ENCODE results near the gene S100A8. TPM values are rescaled to one million over a fixed set of nuclear protein-coding genes. Genes with fewer than 3 reads are reported as not detected.

S100A8 gene
- total RNA-seq, 4 donors from 2014 or later, result 5.7 to 38.4 (median 19.5) TPM

DNA sequence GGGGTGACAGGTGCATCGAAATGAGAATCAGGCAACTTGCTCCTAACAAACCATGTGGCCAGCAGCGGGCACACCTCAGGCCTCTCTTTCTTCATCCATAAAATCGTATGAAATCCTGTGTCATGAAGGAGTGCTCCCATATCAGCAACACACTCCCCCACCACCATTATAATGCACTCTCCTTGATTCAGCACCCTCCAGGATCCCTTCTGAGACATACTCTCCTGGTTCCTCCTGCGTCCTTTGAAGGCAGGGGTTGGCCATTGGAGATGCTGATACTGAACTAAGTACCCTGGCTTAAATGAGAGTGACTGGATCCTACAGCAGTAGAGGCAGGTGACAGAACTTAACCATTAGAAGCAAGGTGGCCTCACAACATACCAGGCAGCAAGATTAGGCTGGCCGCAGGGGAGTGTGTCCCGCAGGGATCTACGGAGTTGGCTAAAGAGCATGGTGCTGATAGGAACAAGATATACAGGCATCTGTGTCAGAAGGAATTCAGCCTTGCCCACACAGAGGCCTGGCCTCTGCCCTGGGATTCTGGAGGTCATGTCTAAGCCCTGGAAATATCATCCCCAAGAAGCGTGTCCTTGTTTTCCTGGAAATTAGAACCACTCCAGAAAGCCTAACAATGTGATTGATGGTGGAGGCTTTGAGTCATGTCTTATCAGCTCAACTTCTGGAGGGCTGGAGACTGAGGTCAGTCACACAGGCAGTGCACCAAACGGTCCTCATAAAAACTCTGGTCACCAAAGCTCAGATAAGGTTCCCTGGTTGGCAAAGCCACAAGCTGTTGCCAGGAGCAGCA is 42.2 kb upstream of the S100A8 start:
- H3K27ac ChIP-seq, result no peak overlapping the region
- WGBS, result 64% methylated on average over 9 of the region's 9 CpGs
- H3K4me3 ChIP-seq, result no peak overlapping the region
- no peak for DNase-seq (ENCODE audit: low spot score in 2 of 2)
- H3K4me1 ChIP-seq, result no peaks in the 10 kb centered on the region
- no peaks in the 10 kb centered on the region for H3K9me3 ChIP-seq
- no peaks in the 10 kb centered on the region for H3K36me3 ChIP-seq
- TF ChIP-seq POLR2A (IDR thresholded peaks at IDR 0.05) (no peak), POLR2AphosphoS5 (IDR thresholded peaks at IDR 0.05) (no peak)
- TF ChIP-seq, protein P1, sequence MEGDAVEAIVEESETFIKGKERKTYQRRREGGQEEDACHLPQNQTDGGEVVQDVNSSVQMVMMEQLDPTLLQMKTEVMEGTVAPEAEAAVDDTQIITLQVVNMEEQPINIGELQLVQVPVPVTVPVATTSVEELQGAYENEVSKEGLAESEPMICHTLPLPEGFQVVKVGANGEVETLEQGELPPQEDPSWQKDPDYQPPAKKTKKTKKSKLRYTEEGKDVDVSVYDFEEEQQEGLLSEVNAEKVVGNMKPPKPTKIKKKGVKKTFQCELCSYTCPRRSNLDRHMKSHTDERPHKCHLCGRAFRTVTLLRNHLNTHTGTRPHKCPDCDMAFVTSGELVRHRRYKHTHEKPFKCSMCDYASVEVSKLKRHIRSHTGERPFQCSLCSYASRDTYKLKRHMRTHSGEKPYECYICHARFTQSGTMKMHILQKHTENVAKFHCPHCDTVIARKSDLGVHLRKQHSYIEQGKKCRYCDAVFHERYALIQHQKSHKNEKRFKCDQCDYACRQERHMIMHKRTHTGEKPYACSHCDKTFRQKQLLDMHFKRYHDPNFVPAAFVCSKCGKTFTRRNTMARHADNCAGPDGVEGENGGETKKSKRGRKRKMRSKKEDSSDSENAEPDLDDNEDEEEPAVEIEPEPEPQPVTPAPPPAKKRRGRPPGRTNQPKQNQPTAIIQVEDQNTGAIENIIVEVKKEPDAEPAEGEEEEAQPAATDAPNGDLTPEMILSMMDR (IDR thresholded peaks at IDR 0.05), result no peak
- peaks cover 32% of the 10 kb centered on the region for H3K27me3 ChIP-seq

DNA sequence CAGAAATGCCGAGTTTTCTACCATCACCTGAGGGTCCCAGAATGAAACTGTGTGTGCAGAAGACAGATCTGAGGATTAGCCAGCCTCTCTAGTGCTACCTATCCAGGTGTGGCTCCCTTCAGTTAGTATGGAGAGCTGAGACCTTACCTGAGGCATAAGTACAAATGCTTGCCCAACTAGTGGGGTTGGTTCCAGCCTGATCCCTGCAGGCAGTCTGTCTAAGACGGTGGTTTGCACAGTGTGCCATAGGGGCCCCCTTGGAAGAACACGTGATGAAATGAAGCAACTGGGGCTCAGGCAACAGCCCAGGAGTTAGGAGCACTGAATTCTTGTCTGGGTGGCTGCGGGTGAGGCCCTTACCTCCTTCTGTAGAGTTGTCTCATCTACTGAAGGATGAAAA is 41.1 kb upstream of the S100A8 start:
- DNase-seq (ENCODE audit: low spot score in 2 of 2), result no peak
- Histone ChIP-seq H3K4me3 (no peak overlapping the region), H3K27me3 (peaks cover 32% of the 10 kb centered on the region), H3K4me1 (no peaks in the 10 kb centered on the region), H3K9me3 (no peaks in the 10 kb centered on the region), H3K36me3 (no peaks in the 10 kb centered on the region), H3K27ac (no peak overlapping the region)
- 45% methylated on average over 4 of the region's 4 CpGs for WGBS
- TF ChIP-seq, protein P1 (IDR thresholded peaks at IDR 0.05), result no peak
- TF ChIP-seq POLR2AphosphoS5 (IDR thresholded peaks at IDR 0.05) (no peak), POLR2A (IDR thresholded peaks at IDR 0.05) (no peak), EP300 (IDR thresholded peaks at IDR 0.05) (no peak)

DNA sequence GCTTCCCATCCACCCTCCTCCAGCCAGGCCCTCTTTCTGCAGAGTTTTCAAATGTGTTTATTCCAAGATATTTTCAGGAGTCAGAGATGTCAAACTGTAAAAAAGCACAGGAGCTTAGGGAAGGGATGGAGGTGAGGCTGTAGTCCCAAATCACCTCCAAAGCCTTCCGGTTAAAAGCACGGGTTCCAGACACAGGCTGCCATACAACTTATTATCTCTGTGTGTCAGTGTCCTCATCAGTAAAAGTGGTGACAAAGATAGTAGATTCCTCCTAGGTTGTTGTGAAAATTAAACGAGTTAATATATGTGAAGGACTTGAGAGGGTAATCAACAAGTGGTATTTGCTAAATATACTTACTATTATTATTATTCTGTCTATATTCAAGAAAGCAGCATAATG is 40.6 kb upstream of the S100A8 start:
- H3K27ac ChIP-seq, result no peak overlapping the region
- no peaks in the 10 kb centered on the region for H3K4me1 ChIP-seq
- H3K36me3 ChIP-seq, result no peaks in the 10 kb centered on the region
- WGBS, result 79% methylated on average over 3 of the region's 3 CpGs
- no peaks in the 10 kb centered on the region for H3K9me3 ChIP-seq
- TF ChIP-seq POLR2A (IDR thresholded peaks at IDR 0.05), result no peak
- TF ChIP-seq, protein P1 (IDR thresholded peaks at IDR 0.05), result no peak
- no peak for TF ChIP-seq POLR2AphosphoS5 (IDR thresholded peaks at IDR 0.05)
- TF ChIP-seq EP300 (IDR thresholded peaks at IDR 0.05), result no peak
- DNase-seq (ENCODE audit: low spot score in 2 of 2), result no peak
- no peak overlapping the region for H3K4me3 ChIP-seq
- H3K27me3 ChIP-seq, result peaks cover 37% of the 10 kb centered on the region

DNA sequence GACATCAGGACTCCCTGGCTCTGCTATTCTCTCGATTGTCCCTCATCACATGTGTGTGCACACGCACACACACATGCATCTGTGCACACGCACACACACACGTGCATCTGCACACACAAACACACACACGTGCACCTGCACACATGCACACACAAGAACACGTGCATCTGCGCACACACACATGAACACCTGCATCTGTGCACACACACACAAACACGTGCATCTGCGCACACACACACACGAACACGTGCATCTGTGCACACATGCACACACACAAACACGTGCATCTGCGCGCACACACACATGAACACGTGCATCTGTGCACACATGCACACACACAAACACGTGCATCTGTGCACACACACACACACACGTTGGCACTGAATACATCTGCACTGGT is 40.1 kb upstream of the S100A8 start:
- H3K9me3 ChIP-seq, result no peaks in the 10 kb centered on the region
- no peaks in the 10 kb centered on the region for H3K36me3 ChIP-seq
- WGBS, result 83% methylated on average over 17 of the region's 17 CpGs
- no peaks in the 10 kb centered on the region for H3K4me1 ChIP-seq
- H3K27ac ChIP-seq, result no peak overlapping the region
- no peak for DNase-seq (ENCODE audit: low spot score in 2 of 2)
- no peak overlapping the region for H3K4me3 ChIP-seq
- TF ChIP-seq POLR2AphosphoS5 (IDR thresholded peaks at IDR 0.05) (no peak), EP300 (IDR thresholded peaks at IDR 0.05) (no peak), POLR2A (IDR thresholded peaks at IDR 0.05) (no peak)
- TF ChIP-seq, protein P1 (IDR thresholded peaks at IDR 0.05), result no peak
- H3K27me3 ChIP-seq, result peaks cover 37% of the 10 kb centered on the region

DNA sequence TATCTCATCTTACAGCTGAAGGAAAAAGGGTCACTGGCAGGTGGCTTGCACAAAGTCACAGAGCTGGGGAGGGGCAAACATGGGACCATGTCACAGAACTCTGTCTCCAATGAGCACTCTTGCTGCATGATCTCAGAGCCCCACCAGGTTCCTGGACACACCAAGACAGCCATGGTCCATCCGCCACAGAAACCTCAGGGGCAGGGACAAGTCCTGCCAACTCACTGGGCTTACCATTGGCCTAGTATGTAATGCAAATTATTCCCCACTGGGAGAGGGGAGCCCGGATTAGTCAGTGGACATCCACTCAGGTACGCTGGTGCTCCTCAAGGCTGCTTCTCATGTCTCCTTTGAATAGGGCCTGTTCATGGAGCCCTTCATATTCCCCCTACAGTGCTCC is 39.7 kb upstream of the S100A8 start:
- TF ChIP-seq, protein P1 (IDR thresholded peaks at IDR 0.05), result no peak
- TF ChIP-seq EP300 (IDR thresholded peaks at IDR 0.05) (no peak), POLR2A (IDR thresholded peaks at IDR 0.05) (no peak), POLR2AphosphoS5 (IDR thresholded peaks at IDR 0.05) (no peak)
- DNase-seq (ENCODE audit: low spot score in 2 of 2), result no peak
- no peaks in the 10 kb centered on the region for H3K4me1 ChIP-seq
- no peaks in the 10 kb centered on the region for H3K9me3 ChIP-seq
- no peak overlapping the region for H3K4me3 ChIP-seq
- H3K36me3 ChIP-seq, result no peaks in the 10 kb centered on the region
- H3K27ac ChIP-seq, result no peak overlapping the region
- WGBS, result 84% methylated on average over 2 of the region's 3 CpGs
- peaks cover 37% of the 10 kb centered on the region for H3K27me3 ChIP-seq

All from suprapubic skin (tissue), 4 donors.